ENCODE data around the gene WLS.
A peak's percentile ranks its signal among the peaks of the same experiment; 100 is the strongest.
"Not testable (repeated sequence)": the region's sequence is repeated elsewhere in the genome, so short reads cannot be mapped to it uniquely, and the experiment has no call there.

Gene WLS

DNA sequence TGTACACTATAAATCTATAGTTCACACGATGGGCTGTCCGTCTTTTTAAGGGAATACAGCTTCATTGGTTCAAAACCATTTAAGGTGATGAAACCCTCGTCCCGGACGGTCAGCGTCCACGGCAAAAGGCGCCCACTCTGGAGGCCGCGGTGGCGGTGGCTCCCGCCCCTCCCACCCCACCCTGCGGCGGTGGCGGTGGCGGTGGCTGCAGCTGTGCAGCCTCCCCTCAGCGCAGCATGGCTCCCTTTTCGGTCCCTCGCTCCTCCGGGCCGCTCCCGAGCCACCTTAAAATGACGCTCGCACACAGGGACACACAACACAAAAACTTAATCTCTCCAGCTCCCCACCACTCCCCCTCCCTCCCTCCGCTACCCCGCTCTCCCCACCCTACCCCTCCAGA, 69.1 kb downstream of the WLS start:
- FAIRE-seq: no peak

GRCh38 chr1:68162761-68163160, 69.6 kb downstream of the WLS start:
- FAIRE-seq: no peak

GRCh38 chr1:68161672-68162071, 70.7 kb downstream of the WLS start:
- not testable (repeated sequence) for FAIRE-seq

GRCh38 chr1:68160935-68161334, 71.4 kb downstream of the WLS start:
- not testable (repeated sequence) for FAIRE-seq

DNA sequence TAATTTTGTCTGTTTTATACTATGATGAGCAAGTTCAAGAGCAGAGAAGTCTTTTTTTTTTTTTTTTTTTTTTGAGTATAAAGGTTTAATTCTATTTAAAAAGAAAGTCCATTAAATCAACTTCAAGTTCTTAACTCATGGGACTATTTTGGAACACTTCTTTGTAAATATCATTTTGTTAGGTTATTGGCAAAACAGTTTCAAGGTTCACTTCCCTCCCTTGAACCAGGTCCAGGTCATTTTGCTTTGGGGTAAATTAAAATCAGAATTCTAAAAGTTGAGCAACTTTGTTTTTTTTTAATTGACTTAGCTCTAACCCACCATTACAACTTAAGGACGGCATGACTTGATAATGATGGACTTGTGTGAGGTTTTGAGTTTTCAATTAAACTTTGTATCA, 72.3 kb downstream of the WLS start:
- FAIRE-seq: no peak

GRCh38 chr1:68158837-68159236, 73.5 kb downstream of the WLS start:
- no peak for FAIRE-seq

DNA sequence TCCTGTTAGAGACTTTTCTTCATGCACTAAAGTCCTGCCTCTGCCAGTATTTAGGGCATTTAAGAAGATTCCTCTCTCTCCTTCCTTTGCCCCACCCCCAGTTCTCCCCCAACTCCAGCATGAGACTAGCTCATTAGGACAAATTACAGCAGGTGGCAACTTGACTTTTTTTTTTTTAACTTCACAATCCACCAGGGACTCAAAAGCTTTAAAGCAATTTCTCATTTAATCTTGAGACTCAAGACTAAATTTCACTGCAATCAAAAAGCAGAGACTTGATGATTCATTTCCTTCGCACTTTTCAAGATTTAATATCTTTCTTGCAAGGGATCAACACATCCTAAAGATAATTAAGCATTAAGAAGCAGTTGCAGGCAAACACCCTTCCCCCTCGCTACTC, 74.9 kb downstream of the WLS start:
- FAIRE-seq: no peak

- no peak for FAIRE-seq
Observed at GRCh38 chr1:68151690-68152089, 80.6 kb downstream of the WLS start.

DNA sequence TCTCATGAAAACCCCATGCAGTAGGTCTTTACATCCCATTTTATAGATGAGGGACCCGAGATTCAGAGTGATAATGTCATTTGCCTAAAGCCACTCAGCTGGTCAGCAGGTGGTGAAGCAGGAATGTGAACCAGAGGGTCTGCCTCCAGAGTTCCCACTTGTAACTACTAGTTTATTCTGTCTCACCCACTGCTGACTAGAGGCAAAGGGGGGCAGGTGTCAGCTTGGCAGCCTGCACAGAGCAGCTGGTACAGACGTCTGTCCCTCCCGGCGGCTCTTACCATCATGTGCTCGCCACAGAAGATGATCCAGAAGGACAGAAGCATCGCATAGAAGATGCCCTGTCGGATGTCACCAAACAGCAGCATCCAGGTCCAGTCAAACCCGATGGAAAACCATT, 82.4 kb downstream of the WLS start:
- no peak for FAIRE-seq

- no peak for FAIRE-seq
Observed at GRCh38 chr1:68149110-68149798, 83.1 kb downstream of the WLS start.

DNA sequence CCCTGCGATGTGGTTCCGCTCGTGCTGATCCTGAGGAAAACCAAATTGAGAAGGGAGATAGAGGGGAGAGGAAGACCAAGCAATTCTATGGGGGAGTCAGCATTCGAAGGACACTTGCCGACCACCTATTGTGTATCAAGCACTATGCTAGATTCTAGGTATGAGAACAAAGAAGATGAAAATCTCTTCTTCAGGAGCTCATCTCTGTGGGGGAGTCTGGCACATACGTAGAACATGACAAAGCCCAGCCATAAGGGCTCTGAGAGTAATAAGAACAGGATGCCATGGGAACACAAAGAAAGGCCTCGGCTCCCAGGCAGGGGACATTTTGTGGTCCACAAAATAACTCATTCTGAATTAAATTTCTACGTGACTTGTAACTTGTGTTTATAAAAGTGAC, 83.7 kb downstream of the WLS start:
- FAIRE-seq: no peak

GRCh38 chr1:68147534-68148171, 84.7 kb downstream of the WLS start:
- FAIRE-seq: no peak

DNA sequence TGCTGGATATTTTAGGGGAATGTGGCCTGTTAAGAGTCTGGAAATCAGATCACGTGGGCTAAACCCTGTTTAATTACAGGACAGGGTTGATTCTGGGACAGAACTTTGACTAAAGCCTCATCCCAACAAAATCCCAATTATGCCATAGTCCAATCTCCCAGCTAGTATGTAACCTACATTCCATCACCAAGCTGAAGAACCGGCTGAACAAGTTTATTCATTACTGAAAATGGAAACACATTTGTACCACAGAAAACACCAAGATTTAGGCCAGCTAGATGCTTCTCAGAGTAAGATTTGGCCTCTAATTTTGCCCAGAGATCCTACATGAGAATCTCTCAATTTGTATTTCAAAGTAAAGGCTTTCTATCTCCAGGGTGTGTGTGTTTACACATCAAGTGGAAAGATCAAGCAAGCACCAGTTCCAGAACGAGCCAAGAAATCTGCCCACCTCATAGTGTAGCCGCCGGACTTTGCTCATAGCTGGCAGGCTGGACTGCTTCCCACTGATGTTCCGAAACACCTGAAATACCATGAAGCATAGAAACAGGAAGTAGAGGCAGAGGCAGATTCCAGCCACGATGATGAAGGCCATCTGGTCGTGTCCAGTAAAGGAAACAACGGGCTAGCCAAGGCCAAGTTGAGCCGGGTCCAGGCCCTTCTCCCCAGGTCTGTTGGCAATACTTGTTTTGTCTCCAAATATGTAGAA, 86.8 kb downstream of the WLS start:
- no peak for FAIRE-seq

GRCh38 chr1:68144856-68145255, 87.5 kb downstream of the WLS start:
- no peak for FAIRE-seq

GRCh38 chr1:68143633-68144032, 88.7 kb downstream of the WLS start:
- no peak for FAIRE-seq

GRCh38 chr1:68142461-68142860, 89.9 kb downstream of the WLS start:
- no peak for FAIRE-seq

GRCh38 chr1:68142036-68142435, 90.3 kb downstream of the WLS start:
- no peak for FAIRE-seq

GRCh38 chr1:68141071-68142021, 91.0 kb downstream of the WLS start:
- peak; percentile 95 for FAIRE-seq

GRCh38 chr1:68140536-68140935, 91.8 kb downstream of the WLS start:
- no peak for FAIRE-seq

- no peak for FAIRE-seq
Observed at GRCh38 chr1:68136187-68136586, 96.1 kb downstream of the WLS start.

- FAIRE-seq: no peak
Observed at GRCh38 chr1:68132426-68133130, 99.7 kb downstream of the WLS start.

DNA sequence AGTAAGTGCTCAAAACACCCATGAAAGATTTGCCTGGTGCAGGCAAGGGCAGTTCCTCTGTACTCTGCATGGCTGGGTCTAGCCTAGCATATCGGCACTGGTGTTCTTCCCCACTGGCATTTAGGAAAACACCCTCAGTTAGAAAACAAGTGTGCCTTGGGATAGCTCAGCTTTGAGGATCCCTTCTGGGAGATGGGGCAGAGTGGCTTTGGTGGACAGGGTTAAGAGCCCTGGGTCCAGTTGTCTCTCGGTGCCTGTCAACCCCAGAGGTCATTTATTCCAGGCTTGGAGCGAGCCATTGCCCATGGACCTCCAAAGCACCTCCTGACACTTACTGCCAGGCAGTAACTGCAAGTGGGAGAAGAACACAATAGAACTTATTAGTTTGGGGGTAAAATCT, 101.1 kb downstream of the WLS start:
- no peak for FAIRE-seq

Data from G401.6 (cell line).